Fibroblast of peridontal ligament (primary cell): ENCODE measurements around the gene SLC29A1.

Experiments
- DNase-seq: peaks from one replicate; pipeline ENCODE4 v3.0.0-alpha.2; 2010; ENCODE audit errors: extremely low read depth

The SLC29A1 gene

GRCh38 chr6:44268095-44268628 lies 44.8 kb downstream of the SLC29A1 start:
- peak; percentile 40 for DNase-seq

DNA sequence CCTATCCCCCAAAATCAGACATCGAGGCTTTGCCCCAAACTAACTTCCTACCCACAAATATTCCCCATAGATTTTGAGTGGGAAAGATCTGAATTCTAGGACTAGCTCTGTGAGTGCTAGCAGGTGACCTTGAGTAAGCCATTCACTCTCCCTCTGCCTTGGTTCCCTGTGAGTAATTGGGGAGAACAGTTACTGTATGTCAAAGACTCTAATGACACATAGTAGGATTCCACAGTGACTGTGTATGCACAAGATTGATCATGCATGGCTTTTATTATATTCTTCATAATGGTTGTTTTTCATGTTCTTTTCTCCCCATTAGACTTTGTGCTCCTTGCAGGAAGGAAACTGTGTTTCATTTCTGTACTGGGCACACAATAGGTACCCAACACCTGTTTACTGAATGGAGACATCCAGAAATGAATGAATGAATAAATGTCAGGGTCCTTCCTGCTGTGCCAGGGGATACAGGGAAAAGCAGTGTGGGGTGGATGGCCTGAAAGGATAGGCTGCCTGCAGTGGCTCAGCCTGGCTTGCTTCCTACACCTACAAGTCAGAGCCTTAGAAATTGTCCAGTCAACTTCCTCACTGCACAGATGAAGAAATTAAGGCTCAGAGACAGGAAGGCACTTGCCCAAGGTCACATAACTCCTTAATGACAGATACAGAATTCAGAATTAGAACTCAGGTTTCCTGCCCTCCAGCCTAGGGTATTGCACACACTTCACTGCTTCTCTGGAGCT lies 46.0 kb downstream of the SLC29A1 start:
- DNase-seq: no peak

DNA sequence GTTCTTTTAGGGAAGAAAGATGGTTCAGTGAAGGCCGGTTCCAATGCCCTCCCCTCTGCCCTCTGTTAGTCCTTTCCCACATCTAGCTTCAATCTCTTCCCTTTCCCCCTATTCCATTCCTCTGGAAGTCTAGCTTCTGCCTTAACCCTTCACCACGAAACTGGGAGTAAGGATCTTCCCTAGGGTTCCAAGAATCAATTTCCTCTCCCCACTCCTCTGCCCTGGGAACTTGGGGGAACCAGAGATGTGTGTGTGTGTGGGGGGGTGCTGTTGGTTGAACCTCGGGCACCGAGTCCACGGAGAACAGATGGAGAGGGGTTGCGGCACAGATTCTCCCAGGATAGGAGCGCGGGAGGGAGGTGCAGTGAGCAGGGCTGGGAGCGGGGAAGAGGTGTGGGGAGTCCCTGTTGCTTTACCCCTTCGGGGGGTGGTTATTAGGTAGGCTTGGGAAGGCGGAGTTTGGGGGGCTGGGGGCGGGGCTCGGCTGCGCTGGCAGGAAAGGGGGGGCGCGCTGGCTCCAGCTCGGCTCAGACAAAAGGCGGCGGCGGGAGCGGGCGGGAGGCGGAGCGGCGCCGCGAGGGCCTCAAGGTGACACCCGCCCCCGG lies 46.6 kb downstream of the SLC29A1 start, which contains the start of gene TMEM151B:
Gene TMEM151B, plus strand, starts transcription at position 530 of the 605 bp plus-strand sequence. CDS start 293 bp downstream, outside the sequence.
- no peak for DNase-seq

DNA sequence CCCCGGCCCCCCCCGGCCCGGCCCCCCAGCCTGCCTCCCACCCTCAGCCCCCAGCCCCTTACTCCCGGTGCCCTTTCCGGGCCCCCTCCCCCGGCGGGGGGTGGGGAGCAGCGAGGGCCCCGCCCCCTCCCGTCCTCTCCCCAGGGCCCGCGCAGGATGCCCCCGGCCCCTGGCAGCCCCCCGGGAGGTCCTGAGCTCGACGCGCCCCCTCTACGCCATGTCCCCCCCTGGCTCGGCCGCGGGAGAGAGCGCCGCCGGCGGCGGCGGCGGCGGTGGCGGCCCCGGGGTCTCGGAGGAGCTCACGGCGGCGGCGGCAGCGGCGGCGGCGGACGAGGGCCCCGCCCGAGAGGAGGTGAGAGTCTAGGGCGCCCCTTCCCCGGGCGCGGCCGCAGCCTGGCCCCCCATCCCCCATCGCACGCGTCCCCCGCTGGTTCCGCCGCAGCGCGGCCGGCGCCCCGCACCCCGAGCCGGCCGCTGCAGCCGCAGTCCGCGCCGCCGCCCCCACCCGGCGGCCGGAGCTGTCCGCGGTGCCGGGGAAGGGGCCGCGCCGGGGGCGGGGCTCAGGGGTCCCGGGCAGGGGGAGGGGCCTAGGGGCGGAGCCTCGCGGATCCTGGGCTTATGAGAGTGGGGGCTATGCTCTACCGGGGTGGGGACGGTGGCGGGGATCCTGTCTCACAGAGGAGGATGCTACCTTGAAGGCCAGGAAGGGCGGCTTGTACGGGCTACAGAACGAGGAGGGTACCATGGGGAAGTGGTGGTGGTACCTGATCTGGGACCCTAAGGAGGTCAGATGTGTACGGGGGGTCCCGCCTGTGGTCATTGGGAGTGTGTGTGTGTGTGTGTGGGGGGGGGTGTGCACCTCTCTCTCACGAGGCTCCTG lies 47.4 kb downstream of the SLC29A1 start:
- no peak for DNase-seq

DNA sequence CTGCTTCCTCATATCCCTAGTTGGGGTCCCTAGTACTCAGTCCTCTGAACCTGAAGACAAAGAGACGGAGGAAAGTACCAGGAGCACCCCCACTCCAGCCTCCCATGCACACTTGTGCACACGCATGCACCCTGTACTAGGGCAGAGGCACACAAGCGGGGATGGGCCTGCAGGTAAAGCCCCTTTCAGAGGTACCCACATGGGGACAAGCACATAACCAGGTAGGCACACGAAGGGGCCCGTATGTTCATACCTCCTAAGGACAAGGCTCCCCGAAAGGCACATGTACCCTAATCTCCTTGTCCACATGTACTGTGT lies 48.0 kb downstream of the SLC29A1 start:
- no peak for DNase-seq

DNA sequence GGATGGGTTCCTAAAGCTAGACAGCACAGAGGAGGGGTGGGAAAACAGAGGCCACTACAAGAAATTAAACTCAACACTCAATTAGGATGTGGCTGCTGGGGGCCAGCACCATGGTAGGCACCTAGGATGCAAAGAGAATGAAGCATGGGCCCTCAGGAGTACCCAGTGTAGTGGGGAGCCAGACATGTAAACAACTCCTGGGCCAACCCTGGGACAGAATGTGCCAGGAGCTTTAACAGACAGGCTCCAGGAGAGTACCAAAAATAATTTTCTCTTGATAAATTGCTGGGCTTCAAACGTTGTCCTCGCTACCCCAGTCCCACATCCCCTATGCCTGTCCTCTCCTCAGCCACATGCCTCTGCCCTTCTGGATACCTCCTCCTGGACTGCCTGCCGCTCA lies 48.5 kb downstream of the SLC29A1 start:
- no peak for DNase-seq

DNA sequence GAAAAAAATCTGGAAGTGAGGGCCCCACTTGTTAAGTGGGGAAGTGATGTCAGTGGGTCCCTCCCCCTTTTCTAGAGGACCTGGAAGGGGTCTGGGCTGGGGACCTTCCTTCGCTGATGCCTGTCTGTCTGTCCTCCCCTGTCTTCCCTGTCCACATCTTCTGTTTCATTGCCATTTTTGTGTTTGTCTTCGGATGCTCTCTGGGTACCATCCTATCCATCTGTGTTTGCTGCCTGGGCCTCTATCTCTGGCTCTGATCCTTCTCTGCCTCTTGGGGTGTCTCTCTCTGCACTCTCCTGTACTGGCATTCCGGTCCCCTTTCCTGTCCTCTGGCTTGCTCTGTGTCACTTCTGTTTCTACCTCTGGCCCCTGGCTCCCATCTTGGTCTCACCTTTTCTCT lies 49.1 kb downstream of the SLC29A1 start:
- DNase-seq: no peak

DNA sequence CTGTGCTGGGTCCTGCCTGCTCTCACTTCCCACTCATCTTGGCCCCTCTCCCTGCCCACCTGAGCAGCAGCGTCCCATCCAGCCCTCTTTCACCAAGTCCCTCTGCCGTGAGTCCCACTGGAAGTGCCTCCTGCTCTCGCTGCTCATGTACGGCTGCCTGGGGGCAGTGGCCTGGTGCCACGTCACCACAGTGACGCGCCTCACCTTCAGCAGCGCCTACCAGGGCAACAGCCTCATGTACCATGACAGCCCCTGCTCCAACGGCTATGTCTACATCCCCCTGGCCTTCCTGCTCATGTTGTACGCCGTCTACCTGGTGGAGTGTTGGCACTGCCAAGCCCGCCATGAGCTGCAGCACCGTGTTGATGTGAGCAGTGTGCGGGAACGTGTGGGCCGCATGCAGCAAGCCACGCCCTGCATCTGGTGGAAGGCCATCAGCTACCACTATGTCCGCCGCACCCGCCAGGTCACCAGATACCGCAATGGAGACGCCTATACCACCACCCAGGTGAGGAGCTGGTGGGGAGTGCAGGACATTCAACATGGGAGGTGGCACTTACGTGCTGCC lies 49.7 kb downstream of the SLC29A1 start:
- DNase-seq: no peak

- DNase-seq: no peak
Observed at GRCh38 chr6:44273617-44274016, 50.2 kb downstream of the SLC29A1 start.

GRCh38 chr6:44275271-44275748 lies 51.9 kb downstream of the SLC29A1 start:
- DNase-seq: no peak

- no peak for DNase-seq
Observed at GRCh38 chr6:44275749-44276648, 52.6 kb downstream of the SLC29A1 start.

DNA sequence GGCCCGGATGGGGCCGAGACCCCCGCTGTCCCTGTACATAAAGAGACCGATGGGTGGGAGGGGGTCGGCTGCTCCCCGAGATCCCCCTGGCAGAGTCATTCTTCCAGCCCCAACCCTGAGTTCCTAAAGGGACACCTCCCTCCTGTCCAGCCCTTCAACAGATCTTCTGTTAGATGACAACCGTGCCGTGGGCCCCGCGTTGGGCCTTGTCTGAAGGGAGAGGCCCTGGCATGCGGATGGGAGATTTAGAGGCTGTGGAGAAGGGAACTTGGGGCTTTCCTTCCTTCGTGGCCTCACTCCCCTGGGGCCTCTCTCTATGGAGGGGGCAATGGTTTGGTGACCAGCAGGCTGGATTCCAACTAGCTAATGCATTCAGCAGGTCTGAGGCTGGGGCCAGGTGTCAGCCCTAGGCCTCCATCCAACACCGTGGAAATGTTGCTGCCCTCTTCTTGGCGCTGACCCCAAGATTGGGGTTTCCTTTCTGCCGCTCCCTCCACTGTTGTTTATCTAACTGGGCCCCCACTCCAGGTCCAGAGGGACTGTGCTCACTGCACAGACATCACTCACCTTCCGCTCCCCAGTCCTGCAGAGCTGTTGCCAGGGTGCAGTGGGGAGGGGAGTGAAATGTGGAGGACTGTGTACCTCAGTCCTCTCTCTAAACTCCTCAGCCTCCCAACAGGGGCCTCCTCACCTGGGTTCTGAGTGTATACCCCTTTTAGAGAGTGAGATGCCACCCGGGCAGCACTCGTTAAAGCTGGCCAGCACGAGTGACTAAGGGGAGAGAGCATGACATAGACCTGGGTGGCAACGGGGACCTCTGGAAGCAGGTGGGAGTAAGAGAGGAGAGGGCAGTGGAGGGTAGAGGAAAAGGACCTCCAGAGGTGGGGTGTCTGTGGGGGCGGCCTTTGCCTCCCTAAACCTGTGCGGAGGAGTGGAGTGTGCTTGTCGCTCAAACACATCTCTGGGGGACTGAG lies 53.6 kb downstream of the SLC29A1 start:
- no peak for DNase-seq

GRCh38 chr6:44277763-44278162 lies 54.4 kb downstream of the SLC29A1 start:
- no peak for DNase-seq

- no peak for DNase-seq
Observed at GRCh38 chr6:44278315-44278714, 54.9 kb downstream of the SLC29A1 start.

DNA sequence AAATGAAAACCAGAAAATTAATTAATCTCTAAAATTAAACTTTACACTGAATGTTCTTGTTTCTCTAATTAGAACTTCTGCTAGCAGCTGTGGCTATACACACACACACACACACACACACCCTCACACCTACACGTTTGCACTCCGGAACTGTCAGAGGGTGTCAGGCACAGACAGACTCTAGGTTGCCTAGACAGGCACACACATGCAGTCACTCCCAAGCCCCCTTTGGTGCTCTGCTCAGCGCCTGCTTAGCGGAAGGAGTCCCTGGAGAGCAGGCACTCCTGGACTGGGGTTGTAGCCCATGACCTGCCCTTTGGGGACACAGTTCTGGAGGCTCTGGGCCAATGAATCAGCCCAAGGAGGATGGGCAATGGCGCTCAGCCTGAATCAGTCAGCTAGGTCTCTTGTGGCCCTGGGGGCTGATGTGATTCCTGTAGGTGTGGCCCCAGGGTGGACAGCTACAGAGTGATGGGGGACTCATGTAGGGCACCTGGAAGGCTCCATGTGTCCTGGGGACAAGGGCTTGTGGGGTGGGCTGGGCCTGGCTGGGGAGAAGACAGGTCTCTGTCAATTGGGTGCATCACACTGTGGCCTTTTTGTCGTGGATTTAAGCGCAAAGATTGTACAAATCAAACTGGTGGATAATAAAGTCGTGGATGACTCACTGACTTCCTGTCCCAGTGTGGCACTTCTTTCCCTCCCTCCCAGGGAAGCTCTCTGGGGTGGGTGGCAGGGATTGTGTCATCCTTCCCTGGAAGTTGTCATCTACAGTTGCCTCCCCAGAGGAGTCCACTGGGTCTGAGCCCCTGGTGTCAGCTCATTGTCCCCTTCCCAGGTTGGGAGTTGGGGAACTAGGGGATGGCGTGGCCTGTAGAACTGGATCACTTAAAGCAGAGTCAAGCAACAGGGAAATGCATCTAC lies 55.6 kb downstream of the SLC29A1 start:
- no peak for DNase-seq
